Measurements from ENCODE around the gene ANO6.

The ANO6 gene

GRCh38 chr12:45469902-45470301 lies 254.0 kb downstream of the ANO6 start:
- Histone ChIP-seq H3K4me1 (ENCODE audit: control insufficient read depth in 5 of 5, insufficient read depth in 5 of 5, low read length in 5 of 5) (peaks cover 0 to 14% (median 6%) of the 10 kb centered on the region in 5 donors), H3K4me3 (ENCODE audit: low read depth in 1 of 5, low read length in 5 of 5) (no peak overlapping the region), H3K9me3 (ENCODE audit: control insufficient read depth in 5 of 5, low read length in 5 of 5) (no peaks in the 10 kb centered on the region), H3K27me3 (ENCODE audit: control insufficient read depth in 5 of 5, insufficient read depth in 4 of 5, low read length in 5 of 5) (no peaks in the 10 kb centered on the region), H3K9ac (ENCODE audit: low read length in 5 of 5) (no peak overlapping the region), H3K27ac (ENCODE audit: low read depth, low read length) (no peak overlapping the region), H3K36me3 (ENCODE audit: control insufficient read depth in 5 of 5, insufficient read depth in 5 of 5, low read length in 5 of 5) (no peaks in the 10 kb centered on the region)

- Histone ChIP-seq H3K9ac (ENCODE audit: low read length in 5 of 5) (no peak overlapping the region), H3K9me3 (ENCODE audit: control insufficient read depth in 5 of 5, low read length in 5 of 5) (peaks cover 0 to 2% (median 0%) of the 10 kb centered on the region in 5 donors), H3K4me1 (ENCODE audit: control insufficient read depth in 5 of 5, insufficient read depth in 5 of 5, low read length in 5 of 5) (peaks cover 0 to 27% (median 10%) of the 10 kb centered on the region in 5 donors), H3K27me3 (ENCODE audit: control insufficient read depth in 5 of 5, insufficient read depth in 4 of 5, low read length in 5 of 5) (no peaks in the 10 kb centered on the region), H3K36me3 (ENCODE audit: control insufficient read depth in 5 of 5, insufficient read depth in 5 of 5, low read length in 5 of 5) (no peaks in the 10 kb centered on the region), H3K27ac (ENCODE audit: low read depth, low read length) (no peak overlapping the region), H3K4me3 (ENCODE audit: low read depth in 1 of 5, low read length in 5 of 5) (no peak overlapping the region)
Observed at GRCh38 chr12:45473636-45474035, 257.7 kb downstream of the ANO6 start.

DNA sequence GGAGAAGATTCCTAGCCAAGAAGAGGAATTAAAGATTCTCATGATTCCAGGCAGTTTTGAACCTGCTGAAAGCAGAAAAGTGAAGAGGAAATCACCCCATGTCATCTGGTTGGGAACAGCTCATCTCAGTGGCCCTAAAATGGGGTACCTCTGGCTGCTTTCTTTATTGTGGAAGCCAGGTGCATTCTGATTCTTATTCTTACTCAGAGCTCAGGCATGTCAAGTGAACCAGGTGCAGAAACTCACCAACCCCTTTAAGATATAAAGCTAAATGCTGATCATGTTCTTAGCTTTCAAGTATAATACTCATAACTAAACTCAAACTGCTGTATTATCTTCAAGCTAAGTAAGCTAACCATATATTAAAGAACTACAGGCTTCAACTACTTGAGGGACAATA lies 259.7 kb downstream of the ANO6 start:
- Histone ChIP-seq H3K4me3 (ENCODE audit: low read depth in 1 of 5, low read length in 5 of 5) (no peak overlapping the region), H3K9me3 (ENCODE audit: control insufficient read depth in 5 of 5, low read length in 5 of 5) (peaks cover 0 to 11% (median 0%) of the 10 kb centered on the region in 5 donors), H3K4me1 (ENCODE audit: control insufficient read depth in 5 of 5, insufficient read depth in 5 of 5, low read length in 5 of 5) (peaks cover 0 to 25% (median 10%) of the 10 kb centered on the region in 5 donors), H3K9ac (ENCODE audit: low read length in 5 of 5) (no peak overlapping the region), H3K36me3 (ENCODE audit: control insufficient read depth in 5 of 5, insufficient read depth in 5 of 5, low read length in 5 of 5) (no peaks in the 10 kb centered on the region), H3K27me3 (ENCODE audit: control insufficient read depth in 5 of 5, insufficient read depth in 4 of 5, low read length in 5 of 5) (no peaks in the 10 kb centered on the region), H3K27ac (ENCODE audit: low read depth, low read length) (no peak overlapping the region)

GRCh38 chr12:45477526-45477925 lies 261.6 kb downstream of the ANO6 start:
- Histone ChIP-seq H3K27ac (ENCODE audit: low read depth, low read length) (no peak overlapping the region), H3K9me3 (ENCODE audit: control insufficient read depth in 5 of 5, low read length in 5 of 5) (peaks cover 0 to 11% (median 0%) of the 10 kb centered on the region in 5 donors), H3K9ac (ENCODE audit: low read length in 5 of 5) (no peak overlapping the region)

DNA sequence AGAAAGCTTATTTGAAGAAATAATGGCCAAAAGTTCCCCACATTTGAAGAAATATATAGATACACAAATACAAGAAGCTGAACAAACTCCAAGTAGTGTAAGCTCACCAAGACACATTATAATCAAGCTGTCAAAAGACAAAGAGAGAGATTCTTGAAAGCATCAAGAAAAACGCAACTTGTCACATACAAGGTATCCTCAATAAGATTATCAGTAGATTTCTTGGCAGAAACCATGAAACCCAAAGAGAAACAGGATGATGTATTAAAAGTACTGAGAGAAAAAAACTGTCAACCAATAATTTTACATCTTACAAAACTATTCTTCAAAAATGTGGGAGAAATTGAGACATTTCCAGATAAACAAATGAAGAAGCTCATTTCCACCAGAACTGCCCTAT lies 263.0 kb downstream of the ANO6 start:
- Histone ChIP-seq H3K27me3 (ENCODE audit: control insufficient read depth in 5 of 5, insufficient read depth in 4 of 5, low read length in 5 of 5) (no peaks in the 10 kb centered on the region), H3K9ac (ENCODE audit: low read length in 5 of 5) (no peak overlapping the region), H3K9me3 (ENCODE audit: control insufficient read depth in 5 of 5, low read length in 5 of 5) (peaks cover 0 to 11% (median 0%) of the 10 kb centered on the region in 5 donors), H3K27ac (ENCODE audit: low read depth, low read length) (no peak overlapping the region), H3K4me1 (ENCODE audit: control insufficient read depth in 5 of 5, insufficient read depth in 5 of 5, low read length in 5 of 5) (peaks cover 0 to 21% (median 7%) of the 10 kb centered on the region in 5 donors), H3K4me3 (ENCODE audit: low read depth in 1 of 5, low read length in 5 of 5) (no peak overlapping the region), H3K36me3 (ENCODE audit: control insufficient read depth in 5 of 5, insufficient read depth in 5 of 5, low read length in 5 of 5) (no peaks in the 10 kb centered on the region)

More at GRCh38 chr12:45477526-45477925, 261.6 kb downstream of the ANO6 start:
- H3K4me3 ChIP-seq (ENCODE audit: low read depth in 1 of 5, low read length in 5 of 5), result no peak overlapping the region
- H3K4me1 ChIP-seq (ENCODE audit: control insufficient read depth in 5 of 5, insufficient read depth in 5 of 5, low read length in 5 of 5), result peaks cover 0 to 15% (median 3%) of the 10 kb centered on the region in 5 donors
- H3K27me3 ChIP-seq (ENCODE audit: control insufficient read depth in 5 of 5, insufficient read depth in 4 of 5, low read length in 5 of 5), result no peaks in the 10 kb centered on the region
- no peaks in the 10 kb centered on the region for H3K36me3 ChIP-seq (ENCODE audit: control insufficient read depth in 5 of 5, insufficient read depth in 5 of 5, low read length in 5 of 5)

GRCh38 chr12:45481746-45482145 lies 265.9 kb downstream of the ANO6 start:
- H3K27ac ChIP-seq (ENCODE audit: low read depth, low read length), result no peak overlapping the region
- no peaks in the 10 kb centered on the region for H3K36me3 ChIP-seq (ENCODE audit: control insufficient read depth in 5 of 5, insufficient read depth in 5 of 5, low read length in 5 of 5)
- H3K9me3 ChIP-seq (ENCODE audit: control insufficient read depth in 5 of 5, low read length in 5 of 5), result peaks cover 0 to 11% (median 0%) of the 10 kb centered on the region in 5 donors
- H3K27me3 ChIP-seq (ENCODE audit: control insufficient read depth in 5 of 5, insufficient read depth in 4 of 5, low read length in 5 of 5), result no peaks in the 10 kb centered on the region
- peaks cover 0 to 24% (median 4%) of the 10 kb centered on the region in 5 donors for H3K4me1 ChIP-seq (ENCODE audit: control insufficient read depth in 5 of 5, insufficient read depth in 5 of 5, low read length in 5 of 5)
- no peak overlapping the region for H3K9ac ChIP-seq (ENCODE audit: low read length in 5 of 5)
- H3K4me3 ChIP-seq (ENCODE audit: low read depth in 1 of 5, low read length in 5 of 5), result no peak overlapping the region

- no peak overlapping the region for H3K27ac ChIP-seq (ENCODE audit: low read depth, low read length)
- peaks cover 0 to 14% (median 4%) of the 10 kb centered on the region in 5 donors for H3K4me1 ChIP-seq (ENCODE audit: control insufficient read depth in 5 of 5, insufficient read depth in 5 of 5, low read length in 5 of 5)
- H3K27me3 ChIP-seq (ENCODE audit: control insufficient read depth in 5 of 5, insufficient read depth in 4 of 5, low read length in 5 of 5), result no peaks in the 10 kb centered on the region
- H3K4me3 ChIP-seq (ENCODE audit: low read depth in 1 of 5, low read length in 5 of 5), result no peak overlapping the region
- peaks cover 0 to 10% (median 0%) of the 10 kb centered on the region in 5 donors for H3K9me3 ChIP-seq (ENCODE audit: control insufficient read depth in 5 of 5, low read length in 5 of 5)
- no peaks in the 10 kb centered on the region for H3K36me3 ChIP-seq (ENCODE audit: control insufficient read depth in 5 of 5, insufficient read depth in 5 of 5, low read length in 5 of 5)
- H3K9ac ChIP-seq (ENCODE audit: low read length in 5 of 5), result no peak overlapping the region
Observed at GRCh38 chr12:45483571-45483970, 267.7 kb downstream of the ANO6 start.

All from subcutaneous abdominal adipose tissue (tissue), 5 donors.